Kidney tubule cell (primary cell): Measurements from ENCODE around the gene DNAL4.

Experiments
- DNase-seq: peaks from one replicate; pipeline ENCODE4 v3.0.0-alpha.2; 2018; ENCODE audit warnings: low spot score

DNAL4 gene

GRCh38 chr22:38786631-38787030, 7.3 kb downstream of the DNAL4 start:
- DNase-seq: no peak

- no peak for DNase-seq
Measured at GRCh38 chr22:38784856-38785255, 9.1 kb downstream of the DNAL4 start.

GRCh38 chr22:38784035-38784434, 9.9 kb downstream of the DNAL4 start:
- no peak for DNase-seq

DNA sequence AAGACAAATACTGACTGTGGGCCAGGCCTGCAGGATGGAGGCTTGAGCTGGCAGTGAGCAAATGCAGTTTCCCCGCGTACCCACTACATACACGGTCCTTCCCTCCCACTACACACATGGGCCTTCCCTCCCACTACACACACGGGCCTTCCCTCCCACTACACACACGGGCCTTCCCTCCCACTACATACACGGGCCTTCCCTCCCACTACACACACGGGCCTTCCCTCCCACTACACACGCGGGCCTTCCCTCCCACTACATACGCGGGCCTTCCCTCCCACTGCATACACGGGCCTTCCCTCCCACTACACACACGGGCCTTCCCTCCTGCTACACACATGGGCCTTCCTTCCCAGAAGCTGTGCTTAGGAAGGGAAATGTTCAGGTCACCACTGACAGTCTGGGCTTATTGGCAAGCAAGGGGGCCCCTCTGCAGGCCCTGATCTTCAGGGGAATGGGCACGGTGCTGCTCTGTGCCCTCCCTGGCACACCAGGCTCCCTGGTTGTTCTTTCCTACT, 10.8 kb downstream of the DNAL4 start:
- no peak for DNase-seq

GRCh38 chr22:38782402-38783094, 11.4 kb downstream of the DNAL4 start:
- DNase-seq: no peak

GRCh38 chr22:38781033-38781432, 12.9 kb downstream of the DNAL4 start:
- no peak for DNase-seq

- no peak for DNase-seq
Measured at GRCh38 chr22:38777087-38777671, 16.8 kb downstream of the DNAL4 start.

- DNase-seq: no peak
Measured at GRCh38 chr22:38776086-38776485, 17.9 kb downstream of the DNAL4 start.

DNA sequence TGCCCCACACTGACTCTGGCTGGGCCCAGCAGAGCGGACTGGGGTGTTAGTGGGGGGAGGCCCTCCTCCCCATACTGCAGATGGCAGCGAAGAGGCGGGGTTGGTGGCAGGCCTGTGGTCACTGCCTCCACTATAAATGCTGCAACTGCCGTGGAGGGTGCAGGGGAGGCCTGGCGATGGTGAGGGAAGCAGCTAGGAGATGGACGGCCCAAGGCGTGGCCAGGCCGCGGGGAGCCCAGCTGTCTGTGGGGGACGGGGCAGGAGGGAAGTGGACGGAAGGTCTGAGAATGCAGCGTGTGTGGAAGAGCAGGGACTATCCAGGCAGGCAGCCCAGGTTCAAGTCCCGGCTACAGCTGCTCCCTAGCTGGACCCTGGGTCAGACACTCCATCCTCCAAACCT, 18.3 kb downstream of the DNAL4 start:
- no peak for DNase-seq

- DNase-seq: no peak
Measured at GRCh38 chr22:38774496-38775166, 19.3 kb downstream of the DNAL4 start.

DNA sequence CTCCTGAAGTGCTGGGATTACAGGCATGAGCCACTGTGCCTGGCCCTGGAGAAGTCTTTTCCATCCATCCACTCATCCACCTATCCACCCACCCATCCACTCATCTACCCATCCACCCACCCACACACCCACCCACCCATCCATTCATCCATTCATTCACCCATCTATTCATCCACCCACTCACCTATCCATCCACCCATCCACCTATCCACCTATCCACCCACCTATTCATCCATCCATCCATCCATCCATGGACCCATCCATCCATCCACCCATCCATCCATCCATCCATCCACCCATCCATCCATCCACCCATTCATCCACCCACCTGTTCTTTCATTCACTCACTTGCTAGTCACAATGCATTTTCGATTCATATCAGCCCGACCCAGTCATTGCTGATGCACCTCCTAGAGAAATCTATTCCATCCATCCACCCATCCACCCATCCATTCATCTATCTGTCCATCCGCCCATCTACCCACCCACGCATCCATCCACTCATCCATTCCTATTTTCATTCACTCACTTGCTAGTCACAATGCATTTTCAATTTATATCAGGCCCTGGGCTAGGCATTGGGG, 20.5 kb downstream of the DNAL4 start:
- no peak for DNase-seq

DNA sequence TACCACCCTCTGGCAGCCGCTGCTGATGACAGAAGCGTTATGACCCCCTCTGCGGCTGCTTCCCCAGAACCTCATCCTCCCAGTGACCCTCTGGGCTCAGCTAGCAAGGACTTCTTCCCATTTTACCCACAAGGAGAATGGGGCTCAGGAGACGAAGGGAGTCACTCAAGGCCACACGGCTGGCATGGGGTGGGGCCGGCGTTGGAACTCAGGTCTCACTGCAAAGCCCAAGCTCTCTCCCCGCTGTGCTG, 21.4 kb downstream of the DNAL4 start:
- DNase-seq: no peak

- DNase-seq: no peak
Measured at GRCh38 chr22:38770257-38770949, 23.5 kb downstream of the DNAL4 start.

DNA sequence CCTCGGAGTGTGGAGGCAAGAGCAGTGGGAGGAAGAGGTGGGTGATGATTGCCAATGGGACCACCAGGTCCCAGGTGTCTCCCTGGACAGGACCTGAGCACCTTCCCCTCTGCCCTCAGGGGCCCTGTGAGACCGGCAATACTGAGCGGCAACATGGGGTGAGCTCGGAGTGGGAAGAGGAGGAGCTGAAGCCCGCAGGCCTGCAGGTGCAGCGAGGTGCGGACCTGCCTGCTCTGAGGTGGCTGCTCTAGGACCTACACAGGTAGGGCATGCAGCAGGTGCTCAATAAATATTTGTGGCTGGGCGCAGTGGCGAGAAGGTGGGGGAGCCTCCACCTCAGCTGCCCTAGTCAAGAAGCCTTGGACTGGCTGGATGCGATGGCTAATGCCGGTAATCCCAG, 25.9 kb downstream of the DNAL4 start:
- no peak for DNase-seq

DNA sequence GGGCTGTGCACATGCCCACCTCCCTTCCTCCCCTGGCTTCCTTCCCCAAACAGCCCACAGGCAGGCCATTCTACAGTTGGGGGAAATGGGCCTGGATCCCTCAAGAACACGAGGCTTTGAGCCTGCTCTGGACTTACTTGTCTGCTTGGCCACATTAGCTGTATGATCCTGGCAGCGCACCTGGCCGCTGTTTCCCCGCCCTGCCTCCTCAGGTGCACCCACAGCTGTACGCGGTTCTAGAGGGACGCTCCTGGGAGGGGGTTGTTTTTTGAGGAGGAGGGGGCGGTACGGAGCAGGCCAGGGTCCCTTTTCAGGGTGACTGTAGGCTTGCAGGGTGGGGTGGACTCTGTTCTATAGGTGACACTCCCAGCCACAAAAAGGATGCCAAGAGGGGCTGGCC, 26.6 kb downstream of the DNAL4 start:
- DNase-seq: no peak

DNA sequence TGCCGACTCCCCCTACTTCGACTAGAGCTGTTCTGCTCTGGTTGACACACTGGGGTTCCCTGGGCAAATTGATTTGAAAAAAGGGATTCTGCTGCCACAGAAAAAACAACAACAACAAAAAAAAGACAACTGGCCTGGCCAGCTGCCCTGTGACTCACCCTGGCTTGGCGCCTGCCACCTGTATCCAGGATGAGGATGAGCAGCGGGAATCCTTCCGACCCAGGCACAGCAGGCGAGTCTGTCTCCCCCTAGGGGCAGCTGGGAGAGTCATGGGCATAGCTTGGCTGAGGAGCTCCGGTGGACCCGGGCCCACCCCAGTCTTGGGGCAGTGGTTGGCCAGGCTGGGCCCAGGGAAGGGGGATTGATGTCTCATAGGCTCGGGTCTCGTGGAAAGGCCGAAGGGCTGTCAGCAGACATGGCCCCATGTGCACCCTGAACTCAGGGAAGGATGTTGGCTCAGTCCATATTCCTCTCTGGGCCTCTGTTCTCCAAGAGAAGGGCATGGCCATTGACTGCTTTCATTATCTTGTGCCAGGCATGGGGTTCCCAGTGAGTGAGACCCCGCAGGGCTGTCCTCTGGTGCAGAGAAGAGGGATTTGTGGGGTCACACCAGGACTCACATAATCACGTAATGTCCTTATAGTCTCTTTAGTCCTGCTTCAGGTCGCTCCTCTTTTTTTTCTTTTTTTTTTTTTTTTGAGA, 27.7 kb downstream of the DNAL4 start:
- DNase-seq: peak; percentile 86

DNA sequence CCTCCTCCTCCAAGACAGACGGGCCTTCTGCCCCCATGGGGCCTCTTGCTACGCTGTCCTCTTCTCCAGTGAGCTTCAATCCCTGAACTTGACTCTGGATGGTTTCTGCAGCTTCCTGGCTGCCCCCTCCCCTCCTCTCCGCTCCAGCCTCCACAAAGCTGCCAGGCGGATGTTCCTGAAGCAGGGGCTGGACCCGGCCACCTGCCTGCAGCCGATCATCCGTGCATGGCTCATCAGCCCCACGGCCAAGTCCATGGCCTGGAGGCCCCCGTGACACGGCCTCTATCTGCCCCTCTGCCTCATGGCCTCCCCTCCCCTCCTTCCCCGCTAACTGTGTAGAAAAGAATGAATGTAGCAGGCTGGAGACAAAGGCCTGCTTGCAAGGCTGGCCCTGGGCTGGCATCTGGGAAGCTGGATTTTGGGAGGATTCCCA, 31.4 kb downstream of the DNAL4 start:
- DNase-seq: no peak

- peak; percentile 86 for DNase-seq
Measured at GRCh38 chr22:38761202-38762162, 32.5 kb downstream of the DNAL4 start.

DNA sequence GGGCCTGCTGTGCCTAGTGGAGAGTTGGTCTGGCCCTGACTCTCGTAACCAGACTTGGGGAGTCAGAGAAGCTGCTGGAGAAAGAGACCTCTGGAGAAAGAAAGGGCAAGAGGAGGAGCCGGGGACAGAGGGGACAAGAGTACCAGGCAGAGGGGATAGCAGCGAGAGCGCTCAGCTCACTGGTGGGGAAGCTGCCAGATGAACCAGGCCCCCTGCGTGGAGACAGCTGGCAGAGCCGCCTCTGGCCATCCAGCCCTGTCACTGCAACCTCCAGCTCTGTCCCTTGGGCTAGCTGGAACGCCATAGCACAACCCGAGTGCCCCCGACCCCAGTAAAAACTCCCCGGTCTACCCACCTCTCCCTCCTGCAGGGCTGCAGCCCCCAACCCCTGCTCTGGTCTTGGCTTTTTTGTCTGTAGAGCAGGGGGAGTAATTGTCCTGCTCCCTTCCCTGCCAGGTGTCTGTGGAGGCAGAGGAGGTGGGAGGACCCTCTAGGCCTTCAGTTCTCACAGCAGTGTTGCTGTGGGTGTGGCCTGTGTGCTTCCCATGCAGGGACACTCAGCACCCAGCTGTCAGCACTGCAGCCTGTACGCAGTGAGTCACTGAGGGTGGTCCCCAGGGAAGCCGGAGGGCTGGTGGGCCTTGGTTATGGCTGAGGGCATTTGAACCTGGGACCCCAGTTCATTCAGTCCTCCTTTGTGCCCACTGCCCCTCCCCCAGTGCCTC, 33.3 kb downstream of the DNAL4 start:
- DNase-seq: peak; percentile 38

- no peak for DNase-seq
Measured at GRCh38 chr22:38759005-38759404, 34.9 kb downstream of the DNAL4 start.
